Measurements from ENCODE around the gene ZBTB20. TPM values are rescaled to one million over a fixed set of nuclear protein-coding genes. Genes with fewer than 3 reads are reported as not detected.

The ZBTB20 gene
- total and polyA plus RNA-seq, 2 of the 4 experiments (the other 2 are of a cell fraction) = 0.75 to 14.7 TPM

GRCh38 chr3:114690911-114691310 is 456.2 kb downstream of the ZBTB20 start:
- dilution Hi-C loops (cut with HindIII; ENCODE audit: low sequenced_read_pairs, unreplicated experiment) (no loop called here), intact Hi-C loops (cut with micrococcal nuclease) (no loop called here), in situ Hi-C loops (cut with MboI; ENCODE audit: low sequenced_read_pairs) (no loop called here)
- Histone ChIP-seq H3K4me3 (ENCODE audit: insufficient read depth, low read depth, low read length) (no peak overlapping the region), H4K20me1 (ENCODE audit: insufficient read depth, low read length) (no peaks in the 10 kb centered on the region), H2AFZ (replicated peaks; ENCODE audit: low read length, poor library complexity) (no peak overlapping the region), H3K36me3 (ENCODE audit: control insufficient read depth, insufficient read depth, low read length) (no peaks in the 10 kb centered on the region), H4K5ac (ENCODE audit: low read depth, low read length) (no peak overlapping the region), H3K18ac (ENCODE audit: low read depth, low read length) (no peak overlapping the region), H3K9ac (ENCODE audit: low read depth, low read length) (no peak overlapping the region), H3K56ac (ENCODE audit: extremely low read depth, insufficient read depth, low read length) (no peak overlapping the region), H3K27me3 (ENCODE audit: control insufficient read depth, insufficient read depth, low read length) (no peaks in the 10 kb centered on the region), H2AK9ac (replicated peaks; ENCODE audit: low read depth, low read length, poor library complexity) (no peak overlapping the region), H2BK20ac (ENCODE audit: low read depth, low read length) (no peak overlapping the region), H4K8ac (ENCODE audit: low read depth in 2 of 2, low read length in 2 of 2) (no peak overlapping the region), H3K4ac (ENCODE audit: low read depth, low read length) (no peak overlapping the region), H3K14ac (replicated peaks; ENCODE audit: low read depth, low read length) (no peak overlapping the region), H3K4me1 (ENCODE audit: control insufficient read depth, insufficient read depth, low read length) (no peaks in the 10 kb centered on the region), H3K9me3 (ENCODE audit: control insufficient read depth, insufficient read depth, low read length) (no peaks in the 10 kb centered on the region), H2BK15ac (ENCODE audit: low read depth, low read length) (no peak overlapping the region), H3K23ac (ENCODE audit: low read depth, low read length) (no peak overlapping the region), H3K4me2 (ENCODE audit: low read depth, low read length) (no peak overlapping the region), H2BK5ac (ENCODE audit: low read depth, low read length, poor library complexity, severe bottlenecking) (no peak overlapping the region), H4K91ac (ENCODE audit: insufficient read depth, low read depth, low read length) (no peak overlapping the region), H3K9me1 (ENCODE audit: insufficient read depth, low read length) (peaks cover 3% of the 10 kb centered on the region; the same call in 1 of the 2 replicates), H2BK120ac (ENCODE audit: low read depth, low read length) (no peak overlapping the region), H2AK5ac (ENCODE audit: low read depth, low read length) (no peak overlapping the region), H3K79me1 (ENCODE audit: low read depth in 1 of 2, low read length in 2 of 2) (no peaks in the 10 kb centered on the region), H3K27ac (ENCODE audit: insufficient read depth, low read length) (no peak overlapping the region)
- ATAC-seq (ENCODE audit: low read depth) (no peak), DNase-seq (no peak)
- no CpG with 5 or more reads among the region's 1 CpG for WGBS, 2 experiments (ENCODE audit: extremely low coverage in 2 of 2, insufficient read length in 1 of 2)
- CTCF ChIA-PET = no interaction called here
- POLR2A ChIA-PET (ENCODE audit: unreplicated experiment) = no interaction called here
- BruUV-seq (replicated peaks) = no TSS peak
- TF ChIP-seq NFE2L2 (IDR thresholded peaks at IDR 0.05; ENCODE audit: low read depth, low read length) = no peak
- no peak for TF ChIP-seq CEBPB (IDR thresholded peaks at IDR 0.05; ENCODE audit: low read depth, low read length)
- no peak for TF ChIP-seq ELK1 (IDR thresholded peaks at IDR 0.05; ENCODE audit: borderline replicate concordance, low read depth, low read length)
- no peak for TF ChIP-seq RFX5 (IDR thresholded peaks at IDR 0.05; ENCODE audit: low read depth, low read length)
- no peak for TF ChIP-seq CHD1 (IDR thresholded peaks at IDR 0.05; ENCODE audit: low read depth, low read length)
- TF ChIP-seq USF2 (IDR thresholded peaks at IDR 0.05; ENCODE audit: low read depth, low read length) = no peak
- no peak for TF ChIP-seq POLR2A (IDR thresholded peaks at IDR 0.05; ENCODE audit: low read depth, low read length)
- no peak for TF ChIP-seq MAFK (IDR thresholded peaks at IDR 0.05; ENCODE audit: low read depth, low read length)
- TF ChIP-seq RCOR1 (IDR thresholded peaks at IDR 0.05; ENCODE audit: insufficient replicate concordance, low read length) = no peak

Measured in IMR-90 (cell line).